ENCODE data around the gene RPH3AL.

The RPH3AL gene

DNA sequence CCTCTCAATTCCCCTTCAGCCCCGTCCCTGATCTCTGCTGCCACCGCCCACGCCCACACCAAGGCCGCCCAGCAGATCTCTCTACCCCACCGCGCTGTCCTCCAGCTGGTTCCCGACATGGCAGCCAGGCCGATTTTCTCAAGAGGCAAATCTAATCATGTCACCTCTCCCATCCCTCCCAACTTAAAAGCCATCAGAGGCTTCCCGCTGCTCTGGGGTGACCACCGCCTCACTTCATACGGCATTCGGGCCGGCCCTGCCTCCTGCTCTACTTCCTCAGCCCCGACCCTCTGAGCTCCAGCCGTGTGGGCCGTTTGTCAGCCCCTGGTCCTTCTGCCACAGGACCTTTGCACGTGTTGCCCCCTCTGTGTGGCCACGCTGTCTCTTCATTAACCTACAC lies 63.2 kb downstream of the RPH3AL start:
- no peak for TF ChIP-seq ZNF274 (IDR thresholded peaks at IDR 0.05; ENCODE audit: low read depth, low read length)
- no peak overlapping the region for H3K4me3 ChIP-seq (ENCODE audit: low read length)

DNA sequence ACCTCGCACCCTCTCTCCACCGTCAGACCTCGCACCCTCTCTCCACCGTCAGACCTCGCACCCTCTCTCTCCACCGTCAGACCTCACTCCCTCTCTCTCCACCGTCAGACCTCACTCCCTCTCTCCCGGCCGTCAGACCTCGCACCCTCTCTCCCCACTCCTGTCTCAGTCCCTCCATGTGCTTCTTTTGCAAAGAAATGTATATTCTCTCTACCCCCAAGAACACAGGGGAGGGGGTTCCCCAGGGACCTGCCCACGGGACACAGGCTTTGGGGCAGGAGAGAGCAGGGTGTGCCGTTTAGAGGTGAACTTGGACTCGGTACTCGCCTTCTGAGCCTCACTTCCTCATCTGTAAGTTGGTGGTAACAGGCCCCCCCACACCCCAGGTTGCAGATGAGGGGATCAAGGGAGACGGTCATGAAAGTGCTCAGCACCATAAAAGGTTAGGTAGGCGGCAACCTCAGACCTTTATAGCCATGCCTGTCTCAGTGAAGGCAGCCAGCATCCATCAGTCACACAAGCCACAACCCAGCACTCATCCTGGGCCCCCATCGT lies 63.7 kb downstream of the RPH3AL start:
- H3K4me3 ChIP-seq (ENCODE audit: low read length) = no peak overlapping the region
- TF ChIP-seq ZNF274 (IDR thresholded peaks at IDR 0.05; ENCODE audit: low read depth, low read length) = no peak

DNA sequence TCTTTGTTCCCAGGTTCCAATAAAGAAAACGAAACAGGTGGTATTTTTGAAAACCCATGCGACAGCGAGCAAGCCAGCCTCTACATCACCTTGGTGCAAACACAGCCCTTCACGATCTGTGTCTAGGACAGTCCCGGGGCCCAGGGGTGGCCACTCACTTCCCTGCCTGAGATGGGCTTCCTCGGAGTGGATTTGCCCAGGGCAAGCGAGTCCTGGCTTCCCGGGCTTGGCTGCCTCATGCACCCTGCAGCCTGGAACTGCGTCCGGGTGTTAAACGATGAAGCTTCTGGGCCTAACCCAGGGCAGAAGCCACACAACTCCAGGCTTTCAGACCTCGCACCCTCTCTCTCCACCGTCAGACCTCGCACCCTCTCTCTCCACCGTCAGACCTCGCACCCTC lies 66.0 kb downstream of the RPH3AL start:
- TF ChIP-seq ZNF274 (IDR thresholded peaks at IDR 0.05; ENCODE audit: low read depth, low read length) = no peak
- no peak overlapping the region for H3K4me3 ChIP-seq (ENCODE audit: low read length)

DNA sequence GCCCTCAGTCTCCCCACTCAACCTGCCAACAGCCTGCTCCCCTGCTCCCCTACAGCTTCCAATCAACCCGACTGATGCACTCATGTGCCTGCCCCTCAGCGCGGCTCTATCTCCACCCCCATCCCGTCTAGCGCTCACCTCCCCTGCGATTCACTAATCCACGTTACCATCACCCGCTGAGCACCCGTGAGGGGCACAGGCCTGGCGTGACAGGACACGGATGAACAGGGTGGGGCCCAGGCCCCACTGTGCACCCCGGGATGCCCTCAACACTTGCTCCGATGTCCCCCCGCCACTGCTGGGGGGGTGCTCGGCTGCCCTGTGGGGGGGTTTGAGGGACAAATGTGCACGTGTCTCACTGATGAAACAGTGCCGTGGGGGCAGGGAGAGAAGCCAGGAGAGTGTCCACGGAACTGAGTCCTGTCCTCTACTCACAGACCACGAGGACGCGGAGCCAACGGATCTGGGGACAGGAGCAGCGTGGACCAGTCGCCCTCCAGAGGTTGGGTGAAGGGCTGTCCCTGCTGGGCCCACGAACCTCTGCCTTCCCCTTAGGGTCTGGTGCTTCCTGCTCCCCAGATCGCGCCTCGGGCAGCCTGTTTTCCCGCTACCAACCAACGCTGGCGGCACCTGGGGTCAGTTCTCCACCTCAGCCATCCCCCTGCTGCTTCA lies 66.7 kb downstream of the RPH3AL start:
- TF ChIP-seq ZNF274 (IDR thresholded peaks at IDR 0.05; ENCODE audit: low read depth, low read length) = no peak
- H3K4me3 ChIP-seq (ENCODE audit: low read length) = no peak overlapping the region

DNA sequence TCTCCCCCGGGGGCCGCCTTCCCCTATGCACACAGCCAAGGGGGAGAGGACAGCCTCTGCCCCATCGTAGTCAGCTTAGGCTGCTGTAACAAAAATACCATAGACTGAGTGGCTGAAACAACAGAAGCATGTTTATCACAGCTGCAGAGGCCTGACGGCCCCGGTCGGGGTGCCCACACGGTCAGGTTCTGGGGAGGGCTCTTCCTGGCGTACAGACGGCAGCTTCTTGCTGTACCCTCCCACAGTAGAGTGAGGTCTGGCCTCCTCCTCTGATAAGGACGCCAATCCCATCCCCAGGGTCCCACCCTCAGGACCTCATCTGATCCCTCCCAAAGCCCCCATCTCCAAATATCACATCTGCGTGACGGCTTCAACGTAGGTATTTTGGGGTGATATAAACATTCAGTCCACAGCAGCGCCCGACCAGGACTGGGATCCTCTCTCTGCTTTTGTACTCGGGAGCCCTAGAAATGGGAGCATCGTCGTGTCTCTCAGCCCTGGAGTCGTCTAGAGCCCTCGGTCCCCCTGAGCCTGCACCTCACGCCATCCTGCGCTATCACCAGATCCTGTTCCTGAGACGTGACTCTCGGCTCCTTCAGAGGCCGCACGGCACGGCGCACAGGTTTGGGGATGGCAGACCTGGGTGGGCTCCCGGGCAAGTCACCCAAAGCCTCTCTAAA lies 67.8 kb downstream of the RPH3AL start:
- H3K4me3 ChIP-seq (ENCODE audit: low read length) = no peak overlapping the region
- no peak for TF ChIP-seq ZNF274 (IDR thresholded peaks at IDR 0.05; ENCODE audit: low read depth, low read length)

DNA sequence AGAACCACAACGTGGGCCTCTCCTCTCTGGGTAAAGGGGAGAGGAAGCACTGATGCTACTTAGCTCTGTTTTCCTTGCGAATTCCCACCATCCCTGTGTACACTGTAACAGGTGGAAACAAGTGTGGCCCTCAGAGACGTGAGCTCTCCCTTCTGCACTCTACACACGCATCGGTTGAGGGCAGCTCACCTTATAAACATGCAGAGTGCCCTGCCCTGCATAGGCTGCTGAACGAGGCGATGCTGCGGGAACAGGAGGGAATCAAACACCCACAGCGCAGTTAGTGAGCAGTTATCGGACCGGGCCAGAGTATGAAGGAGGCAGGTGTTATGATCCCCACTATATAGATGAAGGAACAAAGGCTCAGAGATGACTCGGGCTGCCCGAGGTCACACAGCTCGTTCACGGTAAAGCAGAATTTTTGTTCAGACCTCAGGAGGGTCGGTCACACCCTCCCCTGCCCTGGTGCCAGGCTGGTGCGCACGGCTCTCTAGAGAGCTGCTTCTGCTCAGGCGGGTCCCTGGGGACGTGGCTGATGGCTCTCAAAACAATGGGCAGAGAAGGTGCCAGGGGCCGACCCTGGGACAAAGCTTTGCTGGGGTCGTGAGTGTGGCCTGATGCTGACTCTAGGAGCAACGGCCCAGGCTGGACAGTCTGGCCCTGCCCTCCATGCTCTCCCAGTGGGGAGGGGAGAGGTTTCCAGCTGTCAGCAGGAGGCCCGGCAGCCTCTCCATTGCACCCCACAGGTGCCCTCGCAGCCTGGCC lies 68.5 kb downstream of the RPH3AL start:
- no peak overlapping the region for H3K4me3 ChIP-seq (ENCODE audit: low read length)
- TF ChIP-seq ZNF274 (IDR thresholded peaks at IDR 0.05; ENCODE audit: low read depth, low read length) = no peak

DNA sequence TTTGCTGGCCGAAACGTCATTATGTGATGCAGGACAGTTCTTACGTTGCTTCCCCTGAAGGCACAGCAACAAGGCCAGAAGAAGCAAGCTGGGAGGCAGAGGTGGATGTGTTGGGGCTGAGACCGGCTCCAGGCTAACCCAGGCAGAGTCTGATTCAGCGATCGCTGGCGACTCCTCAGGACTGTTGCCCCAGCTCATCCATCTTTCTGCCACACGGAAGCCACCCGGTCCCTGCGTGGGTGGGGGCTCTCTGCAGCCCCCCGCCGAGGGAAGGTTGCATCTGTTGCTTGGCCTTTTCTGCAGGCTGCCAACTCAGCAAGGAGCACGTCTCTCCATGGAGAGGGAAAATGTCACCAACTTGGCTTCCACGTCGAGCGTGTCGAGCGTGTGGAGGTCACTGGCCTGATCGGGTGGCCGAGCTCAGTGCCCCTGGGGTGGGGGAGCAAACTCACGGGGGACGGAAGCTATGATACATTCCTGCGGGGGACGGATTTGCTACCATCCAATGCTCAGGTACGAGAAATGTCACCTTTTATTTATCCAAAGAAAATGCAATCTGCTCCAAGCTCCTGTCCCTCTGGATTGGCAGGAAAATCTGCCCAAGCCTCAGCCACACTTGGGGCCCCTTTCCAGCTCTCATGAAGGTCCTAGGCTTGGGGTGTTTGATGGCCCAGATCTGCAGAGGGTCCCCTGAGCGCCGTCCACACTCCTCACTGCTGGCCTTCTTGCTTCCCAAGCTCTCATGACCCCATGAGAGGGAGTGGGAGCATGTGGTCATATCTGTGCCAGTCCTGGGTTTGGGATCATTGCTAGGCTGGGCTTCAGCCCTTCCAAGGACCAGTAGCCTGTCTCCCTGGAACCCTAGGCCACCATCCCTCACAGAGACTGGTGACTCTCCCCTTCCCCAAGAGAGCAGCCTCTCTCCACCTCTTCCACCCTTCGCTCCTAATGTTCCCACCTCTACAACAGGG lies 69.4 kb downstream of the RPH3AL start:
- no peak for TF ChIP-seq ZNF274 (IDR thresholded peaks at IDR 0.05; ENCODE audit: low read depth, low read length)
- H3K4me3 ChIP-seq (ENCODE audit: low read length) = no peak overlapping the region

- H3K4me3 ChIP-seq (ENCODE audit: low read length) = no peak overlapping the region
- TF ChIP-seq ZNF274 (IDR thresholded peaks at IDR 0.05; ENCODE audit: low read depth, low read length) = no peak
Measured at GRCh38 chr17:282000-282911, 70.4 kb downstream of the RPH3AL start.

DNA sequence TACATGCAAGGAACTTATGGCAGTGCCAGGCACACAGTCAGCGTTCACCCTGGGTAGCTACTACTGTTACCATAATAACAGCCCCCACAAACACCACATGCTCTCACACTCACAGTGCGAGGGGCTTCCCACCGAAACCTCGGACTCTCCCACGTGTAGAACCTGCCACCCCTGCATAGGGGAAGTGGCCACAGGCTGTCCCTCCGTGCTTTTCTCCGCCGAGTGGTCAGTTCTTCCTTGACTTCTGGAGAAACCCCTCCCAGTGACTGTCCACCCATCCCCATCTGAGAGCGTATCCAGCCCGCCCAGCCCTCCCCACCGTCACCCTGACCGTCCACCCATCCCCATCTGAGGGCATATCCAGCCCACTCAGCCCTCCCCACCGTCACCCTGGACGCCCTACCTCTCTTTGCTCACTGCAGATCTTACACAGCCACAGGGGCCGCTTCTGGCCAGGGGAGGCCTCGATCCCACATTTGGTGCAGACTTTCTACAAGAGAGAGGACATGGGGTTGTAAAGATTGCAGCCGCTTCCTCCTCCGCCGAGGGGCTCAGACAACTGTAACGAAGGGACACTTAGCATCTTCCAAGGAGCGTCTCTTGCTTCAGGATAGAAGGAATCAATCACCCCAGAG lies 71.1 kb downstream of the RPH3AL start:
- H3K4me3 ChIP-seq (ENCODE audit: low read length) = no peak overlapping the region
- TF ChIP-seq ZNF274 (IDR thresholded peaks at IDR 0.05; ENCODE audit: low read depth, low read length) = no peak

- no peak for TF ChIP-seq ZNF274 (IDR thresholded peaks at IDR 0.05; ENCODE audit: low read depth, low read length)
- no peak overlapping the region for H3K4me3 ChIP-seq (ENCODE audit: low read length)
Measured at GRCh38 chr17:280901-281300, 71.7 kb downstream of the RPH3AL start.

GRCh38 chr17:280216-280615 lies 72.4 kb downstream of the RPH3AL start:
- H3K4me3 ChIP-seq (ENCODE audit: low read length) = no peak overlapping the region
- no peak for TF ChIP-seq ZNF274 (IDR thresholded peaks at IDR 0.05; ENCODE audit: low read depth, low read length)

DNA sequence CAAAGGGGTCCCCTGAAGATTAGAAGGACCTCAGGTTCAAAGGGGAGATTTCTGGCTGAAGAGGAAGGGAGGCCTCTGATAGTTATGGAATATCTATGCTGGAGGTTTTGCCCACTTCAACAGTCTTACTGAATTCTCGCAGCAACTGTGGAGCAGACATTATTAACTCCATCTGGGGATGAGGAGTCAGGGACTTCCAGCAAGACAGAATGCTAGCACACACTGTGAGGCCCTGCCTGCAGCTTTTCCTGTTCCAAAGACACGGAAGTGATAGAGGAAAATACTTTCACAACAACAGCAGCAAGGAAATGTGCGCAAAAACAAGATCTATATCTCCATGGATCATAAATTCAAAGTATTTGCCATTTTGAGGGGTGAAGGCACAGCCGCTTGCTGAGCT lies 72.8 kb downstream of the RPH3AL start:
- TF ChIP-seq ZNF274 (IDR thresholded peaks at IDR 0.05; ENCODE audit: low read depth, low read length) = no peak
- no peak overlapping the region for H3K4me3 ChIP-seq (ENCODE audit: low read length)
